A549 (cell line): ENCODE results near the gene GORASP2. TPM values are rescaled to one million over a fixed set of nuclear protein-coding genes. Genes with fewer than 3 reads are reported as not detected.
A peak's percentile ranks its signal among the peaks of the same experiment; 100 is the strongest.

Experiments
- ATAC-seq, 2 experiments: fragments of 200-7000 bp in 1 of 2; fragments of >200 bp in 1 of 2; cut with Nextera tagmentation in 1 of 2; cut with Tn5 transposase in 1 of 2; 3 replicates each; pipeline versions ENCODE4 v1.8.0 to v1.9.1; 2018 to 2020; ENCODE audit warnings: mild to moderate bottlenecking in 1 of 2, moderate library complexity in 1 of 2
- CTCF ChIA-PET: fragments of 300-600 bp; sonication (Branson Sonifier 250); formaldehyde crosslinking; extraction: SDS; loops from one replicate; lab custom pipeline; 2021; ENCODE audit warnings: antibody characterized with exemption, inconsistent platforms; lab: Yijun Ruan, JAX
- POLR2A ChIA-PET: fragments of 350-600 bp; formaldehyde crosslinking; extraction: SDS; loops from one replicate; lab custom pipeline; 2021; ENCODE audit warnings: antibody characterized with exemption, inconsistent platforms; lab: Yijun Ruan, JAX
- DNase-seq, 2 experiments: peaks; one replicate each; pipeline versions ENCODE4 v3.0.0 to v3.0.0-alpha.2; 2011 to 2016; ENCODE audit warnings: low read depth in 1 of 2, low spot score in 1 of 2
- FAIRE-seq: peaks from 2 replicates; lab custom pipeline; 2011; peaks lifted over from hg19 to GRCh38; lab: Jason Lieb, UNC
- H3K27ac ChIP-seq, 2 experiments: fragments of >200 bp; sonication (Bioruptor Twin); formaldehyde crosslinking; 3 replicates each; pipeline ENCODE4 v1.5.1; 2016 to 2017
- H3K4me1 ChIP-seq: fragments of >200 bp; sonication (Bioruptor Twin); formaldehyde crosslinking; 3 replicates; pipeline ENCODE4 v1.6.1; 2016
- H3K4me2 ChIP-seq: fragments of >200 bp; sonication (Bioruptor Twin); formaldehyde crosslinking; 3 replicates; pipeline ENCODE4 v1.6.1; 2016
- H3K4me3 ChIP-seq: fragments of >200 bp; sonication (Bioruptor Twin); formaldehyde crosslinking; 3 replicates; pipeline ENCODE4 v1.5.1; 2016
- H3K9me3 ChIP-seq: fragments of >200 bp; sonication (Bioruptor Twin); formaldehyde crosslinking; 3 replicates; pipeline ENCODE4 v1.6.1; 2016
- CHD2 ChIP-seq: fragments of 150-350 bp; IDR thresholded peaks from 2 replicates; pipeline ENCODE4 v1.6.1; 2014; ENCODE audit warnings: low read length; ENCODE audit not compliant: partially characterized antibody
- FOSL2 ChIP-seq, 2 experiments: fragments of 450-650 bp in 1 of 2; fragments of >200 bp in 1 of 2; sonication (Bioruptor Twin) in 1 of 2; formaldehyde crosslinking; IDR thresholded peaks; 2 replicates each; pipeline versions ENCODE4 v1.5.0 to v1.6.1; 2016 to 2020; ENCODE audit warnings: mild to moderate bottlenecking in 1 of 2, moderate library complexity in 1 of 2
- GATA3 ChIP-seq: IDR thresholded peaks from 2 replicates; pipeline ENCODE4 v1.6.1; 2012; ENCODE audit warnings: borderline replicate concordance
- HEYL ChIP-seq: fragments of 250-450 bp; sonication (Bioruptor Pico); IDR thresholded peaks from 2 replicates; pipeline ENCODE4 v1.8.0; 2021; ENCODE audit warnings: mild to moderate bottlenecking, moderate library complexity
- JUN ChIP-seq, 2 experiments: fragments of >200 bp; sonication (Bioruptor Twin); formaldehyde crosslinking; IDR thresholded peaks; 2 replicates in 1 of 2; 3 replicates in 1 of 2; pipeline ENCODE4 v1.6.1; 2016 to 2017
- MYC ChIP-seq: IDR thresholded peaks from 2 replicates; pipeline ENCODE4 v1.6.1; 2012; ENCODE audit warnings: mild to moderate bottlenecking, inconsistent platforms, low read length, improper control_type of control experiment, borderline replicate concordance
- NFE2L2 ChIP-seq: fragments of 150-350 bp; conservative IDR thresholded peaks from 2 replicates; pipeline ENCODE4 v1.6.1; 2014; ENCODE audit warnings: low read length
- PHF8 ChIP-seq: fragments of 200-600 bp; sonication (generic); IDR thresholded peaks from 2 replicates; pipeline ENCODE4 v1.6.1; 2016; ENCODE audit warnings: low read depth, mild to moderate bottlenecking, antibody characterized with exemption, moderate library complexity, borderline replicate concordance
- POLR2A ChIP-seq: IDR thresholded peaks from 2 replicates; pipeline ENCODE4 v1.6.1; 2012; ENCODE audit warnings: mild to moderate bottlenecking, low read length
- RAD21 ChIP-seq, 2 experiments: fragments of >200 bp in 1 of 2; sonication (Bioruptor Twin) in 1 of 2; formaldehyde crosslinking in 1 of 2; IDR thresholded peaks in 1 of 2; conservative IDR thresholded peaks in 1 of 2; 2 replicates in 1 of 2; 3 replicates in 1 of 2; pipeline ENCODE4 v1.6.1; 2012 to 2018; ENCODE audit warnings: inconsistent platforms in 1 of 2
- RARB ChIP-seq: fragments of 250-450 bp; sonication (Bioruptor Pico); IDR thresholded peaks from 2 replicates; pipeline ENCODE4 v1.8.0; 2021; ENCODE audit warnings: mild to moderate bottlenecking, moderate library complexity
- RCOR1 ChIP-seq: fragments of 150-350 bp; IDR thresholded peaks from 2 replicates; pipeline ENCODE4 v1.6.1; 2014; ENCODE audit warnings: antibody characterized with exemption, low read length, low read depth
- RNF2 ChIP-seq: fragments of 200-600 bp; sonication (generic); IDR thresholded peaks from 2 replicates; pipeline ENCODE4 v1.6.1; 2016; ENCODE audit warnings: low read depth, mild to moderate bottlenecking, antibody characterized with exemption, moderate library complexity, borderline replicate concordance
- SMC3 ChIP-seq: fragments of >200 bp; sonication (Bioruptor Twin); formaldehyde crosslinking; IDR thresholded peaks from 3 replicates; pipeline ENCODE4 v1.6.1; 2018; ENCODE audit warnings: inconsistent platforms
- TP53 ChIP-seq: fragments of 250-450 bp; sonication (Bioruptor Pico); IDR thresholded peaks from 2 replicates; pipeline ENCODE4 v1.5.0; 2021; ENCODE audit warnings: mild to moderate bottlenecking, moderate library complexity
- WGBS: methylation state at CpG from one replicate; pipeline ENCODE4 v1.1.6; 2017; ENCODE audit errors: missing lambda C conversion rate; 5-methylcytosine and 5-hydroxymethylcytosine counted together
- polyA plus RNA-seq, 4 experiments: library from polyadenylated mRNA; depleted of rRNA in 3 of 4; stranded (reverse); fragments of >200 nt; fragmentation: RNase III in 1 of 4; extraction: RNeasy Plus Mini Kit Qiagen cat#74134 plus additional on column Dnase treatment in 1 of 4; gene quantifications; 2 replicates in 3 of 4; 3 replicates in 1 of 4; pipeline ENCODE4 v1.2.3, GENCODE V29; 2011 to 2017
- TF ChIP-seq, protein P1 (sequence below): fragments of 150-350 bp; IDR thresholded peaks from 2 replicates; pipeline ENCODE4 v1.6.1; 2014; ENCODE audit warnings: low read depth, mild to moderate bottlenecking, low read length
- TF ChIP-seq, protein P2 (sequence below): fragments of 450-650 bp; IDR thresholded peaks from 2 replicates; pipeline ENCODE4 v1.6.1; 2014; ENCODE audit warnings: antibody characterized with exemption
- TF ChIP-seq, protein P3 (sequence below): fragments of >200 bp; sonication (Bioruptor Twin); formaldehyde crosslinking; IDR thresholded peaks from 3 replicates; pipeline ENCODE4 v1.6.1; 2016
- TF ChIP-seq, protein P4 (sequence below): IDR thresholded peaks from 2 replicates; pipeline ENCODE4 v1.6.1; 2012
- TF ChIP-seq, protein P5 (sequence below): fragments of >200 bp; sonication (Bioruptor Twin); formaldehyde crosslinking; IDR thresholded peaks from 3 replicates; pipeline ENCODE4 v1.5.1; 2016

GORASP2 gene
- polyA plus RNA-seq, 2 of the 4 experiments (the other 2 are of a cell fraction): 90.5 to 179 TPM

DNA sequence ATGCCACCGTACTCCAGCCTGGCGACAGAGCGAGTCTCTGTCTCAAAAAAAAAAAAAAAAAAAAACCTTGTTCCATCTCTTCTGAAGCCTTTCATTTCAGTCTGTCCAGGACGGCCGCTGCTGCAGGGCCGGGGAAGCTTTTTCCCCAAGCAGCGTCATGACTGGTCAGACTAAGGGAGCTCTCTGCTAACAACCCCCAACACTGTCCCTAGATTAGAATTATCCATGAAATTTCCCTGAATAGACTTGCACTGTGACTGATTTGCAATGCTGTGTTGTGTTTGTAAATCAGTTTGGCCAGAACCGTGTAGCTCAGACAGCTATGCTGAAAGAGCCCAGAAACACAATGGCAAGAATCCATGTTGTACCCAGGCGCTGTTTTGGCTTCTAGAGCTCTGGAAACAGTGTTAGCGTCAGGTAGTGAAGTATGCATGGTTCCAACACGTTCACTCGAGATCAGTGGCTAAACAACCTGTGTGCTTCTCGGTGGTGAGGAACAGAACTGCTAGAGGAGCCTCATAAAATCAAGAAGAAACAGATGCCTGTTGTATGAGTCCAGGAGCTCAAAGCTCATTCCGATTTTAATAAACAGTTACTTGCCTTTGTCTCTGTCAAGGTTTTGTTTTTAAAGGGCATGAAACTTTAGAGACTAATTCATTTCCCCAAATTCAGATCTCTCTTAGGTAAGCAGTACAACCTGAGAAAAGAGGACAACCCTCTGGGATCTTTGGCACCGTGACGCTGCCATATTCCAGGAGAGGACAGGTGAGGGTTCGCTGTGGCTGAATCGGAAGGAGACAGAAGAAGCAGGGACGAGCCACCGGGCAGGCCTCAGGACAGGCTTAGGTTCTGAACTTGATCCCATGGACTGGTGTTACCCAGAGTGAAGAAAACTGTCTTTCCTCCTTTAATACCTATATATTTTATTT, 43.5 kb downstream of the GORASP2 start:
- Histone ChIP-seq H3K4me2 (peak overlapping the region; percentile 76), H3K4me1 (peaks cover 9% of the 10 kb centered on the region; the same call in 1 of the 3 replicates), H3K27ac (peak overlapping the region; percentile 90 to 97), H3K4me3 (peak overlapping the region; percentile 58), H3K9me3 (no peaks in the 10 kb centered on the region)
- DNase-seq (no peak), ATAC-seq (peak in 1 of 2 experiments; percentile 13; a peak in 4 of 6 replicates), FAIRE-seq (no peak)
- CTCF ChIA-PET: interaction anchor here (0.5 to 3.0 kb wide), 31 partner anchors 8 to 988 kb away, joined by 3 to 35 read pairs (median 4); partner anchors contain the start of genes CYBRD1 and GORASP2
- POLR2A ChIA-PET: interaction anchor here (1.0 to 2.4 kb wide), 4 partner anchors 44 to 461 kb away, joined by 3 to 12 read pairs (median 4); partner anchors contain the start of genes DCAF17, GORASP2, METTL8 and TLK1
- 81% methylated on average over 20 of the region's 20 CpGs for WGBS
- TF ChIP-seq FOSL2 (IDR thresholded peaks at IDR 0.05) (no peak), FOSL2 (CRISPR knock-in tag; IDR thresholded peaks at IDR 0.05) (no peak), PHF8 (no peak), NFE2L2 (no peak)
- TF ChIP-seq, protein P1, sequence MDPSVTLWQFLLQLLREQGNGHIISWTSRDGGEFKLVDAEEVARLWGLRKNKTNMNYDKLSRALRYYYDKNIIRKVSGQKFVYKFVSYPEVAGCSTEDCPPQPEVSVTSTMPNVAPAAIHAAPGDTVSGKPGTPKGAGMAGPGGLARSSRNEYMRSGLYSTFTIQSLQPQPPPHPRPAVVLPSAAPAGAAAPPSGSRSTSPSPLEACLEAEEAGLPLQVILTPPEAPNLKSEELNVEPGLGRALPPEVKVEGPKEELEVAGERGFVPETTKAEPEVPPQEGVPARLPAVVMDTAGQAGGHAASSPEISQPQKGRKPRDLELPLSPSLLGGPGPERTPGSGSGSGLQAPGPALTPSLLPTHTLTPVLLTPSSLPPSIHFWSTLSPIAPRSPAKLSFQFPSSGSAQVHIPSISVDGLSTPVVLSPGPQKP: no peak

DNA sequence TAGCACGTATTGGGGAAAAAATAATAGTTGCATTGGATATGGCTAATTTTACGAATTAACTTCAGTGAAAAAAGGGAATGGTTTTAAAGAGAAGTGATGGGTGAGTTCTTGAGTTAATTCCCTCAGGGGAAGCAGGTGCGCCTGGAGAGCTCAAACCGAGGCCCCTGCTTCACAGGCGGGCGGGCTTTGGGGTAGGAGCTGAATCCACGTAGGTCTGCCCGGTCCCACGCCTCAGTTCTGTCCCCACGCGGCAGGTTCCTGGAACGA, 44.1 kb downstream of the GORASP2 start:
- CTCF ChIA-PET: interaction anchor here (0.5 to 3.0 kb wide), 29 partner anchors 9 to 988 kb away, joined by 3 to 35 read pairs (median 4); partner anchors contain the start of genes CYBRD1 and GORASP2
- Histone ChIP-seq H3K27ac (peak overlapping the region; percentile 90 to 97), H3K4me3 (peak overlapping the region; percentile 58), H3K9me3 (no peaks in the 10 kb centered on the region)
- POLR2A ChIA-PET: interaction anchor here (1.0 to 2.4 kb wide), 4 partner anchors 44 to 461 kb away, joined by 3 to 12 read pairs (median 4); partner anchors contain the start of genes DCAF17, GORASP2, METTL8 and TLK1
- TF ChIP-seq RCOR1: no peak
- TF ChIP-seq, protein P2, sequence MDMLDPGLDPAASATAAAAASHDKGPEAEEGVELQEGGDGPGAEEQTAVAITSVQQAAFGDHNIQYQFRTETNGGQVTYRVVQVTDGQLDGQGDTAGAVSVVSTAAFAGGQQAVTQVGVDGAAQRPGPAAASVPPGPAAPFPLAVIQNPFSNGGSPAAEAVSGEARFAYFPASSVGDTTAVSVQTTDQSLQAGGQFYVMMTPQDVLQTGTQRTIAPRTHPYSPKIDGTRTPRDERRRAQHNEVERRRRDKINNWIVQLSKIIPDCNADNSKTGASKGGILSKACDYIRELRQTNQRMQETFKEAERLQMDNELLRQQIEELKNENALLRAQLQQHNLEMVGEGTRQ: peak; percentile 21; the same call in 1 of the 2 replicates
- TF ChIP-seq, all 56 proteins: peak for 1
- no peak for ATAC-seq
- H3K4me1 ChIP-seq: peaks cover 9% of the 10 kb centered on the region; the same call in 1 of the 3 replicates
- WGBS: 14% methylated on average over 12 of the region's 12 CpGs
- no peak for DNase-seq
- H3K4me2 ChIP-seq: peak overlapping the region; percentile 76
- no peak for FAIRE-seq

DNA sequence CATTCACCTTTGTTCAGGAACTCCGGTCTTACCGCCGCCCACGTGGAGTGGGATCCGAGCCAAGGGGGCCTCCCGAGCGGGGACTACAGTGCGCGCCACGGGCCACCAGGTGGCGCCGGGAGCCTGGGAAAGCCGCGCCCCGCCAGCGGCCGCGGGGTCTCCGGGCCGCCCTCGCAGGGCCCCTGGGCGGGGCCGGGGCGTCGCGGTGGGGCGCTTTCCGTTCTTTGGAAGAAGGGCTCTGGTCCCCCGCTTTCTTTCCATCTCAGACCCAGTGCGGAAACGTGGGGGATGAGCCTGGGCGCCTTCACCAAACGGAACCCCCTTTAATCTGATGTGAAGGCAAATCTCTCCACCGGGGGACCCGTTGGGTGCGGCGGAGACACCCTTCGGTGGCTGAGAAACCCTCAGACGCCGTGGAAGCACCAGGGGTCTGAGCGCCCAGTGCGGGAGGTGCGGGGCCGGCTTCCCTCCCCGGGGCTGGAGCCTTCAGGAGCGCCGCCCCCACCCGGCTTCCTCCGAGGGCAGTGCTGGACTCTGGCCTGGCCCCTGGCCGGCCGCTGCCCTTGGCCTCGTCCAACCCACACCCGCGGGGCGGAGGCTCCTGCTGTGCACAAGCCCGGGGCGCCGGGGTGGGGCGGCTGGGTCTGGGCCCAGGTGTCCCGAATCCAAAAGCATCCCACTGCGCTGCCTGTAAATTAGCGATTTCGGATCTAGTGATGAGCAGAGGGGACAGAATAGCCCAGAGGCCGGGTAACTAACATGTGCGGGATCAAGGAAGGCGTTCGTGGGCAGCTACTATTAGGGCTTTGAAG, 44.6 kb downstream of the GORASP2 start:
- POLR2A ChIA-PET: interaction anchor here (1.0 to 2.4 kb wide), 3 partner anchors 45 to 442 kb away, joined by 4 to 12 read pairs (median 5); partner anchors contain the start of genes GORASP2 and TLK1
- no peak for FAIRE-seq
- Histone ChIP-seq H3K4me1 (peaks cover 9% of the 10 kb centered on the region; the same call in 1 of the 3 replicates), H3K9me3 (no peaks in the 10 kb centered on the region), H3K4me2 (peak overlapping the region; percentile 76), H3K27ac (peak overlapping the region; percentile 90 to 97), H3K4me3 (peak overlapping the region; percentile 58)
- CTCF ChIA-PET: interaction anchor here (0.6 to 3.0 kb wide), 33 partner anchors 9 to 548 kb away, joined by 3 to 35 read pairs (median 4); partner anchors contain the start of genes CYBRD1 and GORASP2
- DNase-seq: peak; percentile 85 to 87
- WGBS: 13% methylated on average over 42 of the region's 67 CpGs
- ATAC-seq: peak; percentile 85 to 94
- TF ChIP-seq JUN (IDR thresholded peaks at IDR 0.05) (peak; percentile 52 to 60; a peak in 3 of 5 replicates), RNF2 (0 out of 2 replicates have a peak, but pooled peaks have one; percentile 39), FOSL2 (IDR thresholded peaks at IDR 0.05) (no peak), FOSL2 (CRISPR knock-in tag; IDR thresholded peaks at IDR 0.05) (0 out of 2 replicates have a peak, but pooled peaks have one; percentile 4), PHF8 (peak; percentile 90; the same call in 1 of the 2 replicates), HEYL (no peak), CHD2 (no peak), RARB (no peak), MYC (peak; percentile 93), GATA3 (no peak), RAD21 (conservative IDR thresholded peaks at IDR 0.05 in 1 of 2, IDR thresholded peaks at IDR 0.05 in 1 of 2) (peak; percentile 80 to 99), SMC3 (peak; percentile 95), POLR2A (peak; percentile 63), TP53 (peak; percentile 24; the same call in 1 of the 2 replicates)
- TF ChIP-seq, protein P3, sequence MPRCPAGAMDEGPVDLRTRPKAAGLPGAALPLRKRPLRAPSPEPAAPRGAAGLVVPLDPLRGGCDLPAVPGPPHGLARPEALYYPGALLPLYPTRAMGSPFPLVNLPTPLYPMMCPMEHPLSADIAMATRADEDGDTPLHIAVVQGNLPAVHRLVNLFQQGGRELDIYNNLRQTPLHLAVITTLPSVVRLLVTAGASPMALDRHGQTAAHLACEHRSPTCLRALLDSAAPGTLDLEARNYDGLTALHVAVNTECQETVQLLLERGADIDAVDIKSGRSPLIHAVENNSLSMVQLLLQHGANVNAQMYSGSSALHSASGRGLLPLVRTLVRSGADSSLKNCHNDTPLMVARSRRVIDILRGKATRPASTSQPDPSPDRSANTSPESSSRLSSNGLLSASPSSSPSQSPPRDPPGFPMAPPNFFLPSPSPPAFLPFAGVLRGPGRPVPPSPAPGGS: peak; percentile 78; the same call in 2 of the 3 replicates
- TF ChIP-seq, protein P4, sequence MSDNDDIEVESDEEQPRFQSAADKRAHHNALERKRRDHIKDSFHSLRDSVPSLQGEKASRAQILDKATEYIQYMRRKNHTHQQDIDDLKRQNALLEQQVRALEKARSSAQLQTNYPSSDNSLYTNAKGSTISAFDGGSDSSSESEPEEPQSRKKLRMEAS: peak; percentile 89
- TF ChIP-seq, protein P2: no peak
- TF ChIP-seq, protein P5, sequence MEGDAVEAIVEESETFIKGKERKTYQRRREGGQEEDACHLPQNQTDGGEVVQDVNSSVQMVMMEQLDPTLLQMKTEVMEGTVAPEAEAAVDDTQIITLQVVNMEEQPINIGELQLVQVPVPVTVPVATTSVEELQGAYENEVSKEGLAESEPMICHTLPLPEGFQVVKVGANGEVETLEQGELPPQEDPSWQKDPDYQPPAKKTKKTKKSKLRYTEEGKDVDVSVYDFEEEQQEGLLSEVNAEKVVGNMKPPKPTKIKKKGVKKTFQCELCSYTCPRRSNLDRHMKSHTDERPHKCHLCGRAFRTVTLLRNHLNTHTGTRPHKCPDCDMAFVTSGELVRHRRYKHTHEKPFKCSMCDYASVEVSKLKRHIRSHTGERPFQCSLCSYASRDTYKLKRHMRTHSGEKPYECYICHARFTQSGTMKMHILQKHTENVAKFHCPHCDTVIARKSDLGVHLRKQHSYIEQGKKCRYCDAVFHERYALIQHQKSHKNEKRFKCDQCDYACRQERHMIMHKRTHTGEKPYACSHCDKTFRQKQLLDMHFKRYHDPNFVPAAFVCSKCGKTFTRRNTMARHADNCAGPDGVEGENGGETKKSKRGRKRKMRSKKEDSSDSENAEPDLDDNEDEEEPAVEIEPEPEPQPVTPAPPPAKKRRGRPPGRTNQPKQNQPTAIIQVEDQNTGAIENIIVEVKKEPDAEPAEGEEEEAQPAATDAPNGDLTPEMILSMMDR: peak; percentile 97
